ENCODE data around the gene KAZN.

Gene KAZN

DNA sequence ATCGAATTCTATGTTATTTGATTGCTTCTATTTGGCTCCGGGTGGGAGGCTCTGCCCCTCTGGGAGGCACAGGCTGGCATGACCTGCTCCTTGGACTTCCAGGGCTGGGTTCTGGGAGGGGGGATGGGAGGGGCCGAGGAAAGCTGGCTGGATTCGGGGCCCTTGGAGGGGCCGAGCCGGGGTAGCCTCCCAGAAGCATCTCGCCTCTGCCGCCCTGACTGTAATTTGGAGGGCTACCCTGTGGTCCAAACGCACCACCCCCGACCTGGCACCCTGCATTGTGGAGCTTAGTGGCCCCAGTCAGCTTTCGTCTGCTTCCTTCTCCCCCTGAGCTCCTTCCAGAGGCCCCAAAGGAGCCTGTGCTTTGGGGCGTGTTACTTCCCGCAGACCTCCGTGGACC lies 469.7 kb downstream of the KAZN start:
- TF ChIP-seq ZBTB7A (IDR thresholded peaks at IDR 0.05; ENCODE audit: low read depth) = no peak
- no peak for TF ChIP-seq RAD21 (IDR thresholded peaks at IDR 0.05; ENCODE audit: low read depth)
- no peak for TF ChIP-seq EGR1 (IDR thresholded peaks at IDR 0.05)
- TF ChIP-seq EP300 (IDR thresholded peaks at IDR 0.05; ENCODE audit: borderline replicate concordance) = no peak
- no peak for TF ChIP-seq YY1 (IDR thresholded peaks at IDR 0.05; ENCODE audit: low read depth)
- no peak for TF ChIP-seq TAF1 (IDR thresholded peaks at IDR 0.05; ENCODE audit: low read depth)
- TF ChIP-seq, protein P1, sequence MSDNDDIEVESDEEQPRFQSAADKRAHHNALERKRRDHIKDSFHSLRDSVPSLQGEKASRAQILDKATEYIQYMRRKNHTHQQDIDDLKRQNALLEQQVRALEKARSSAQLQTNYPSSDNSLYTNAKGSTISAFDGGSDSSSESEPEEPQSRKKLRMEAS (IDR thresholded peaks at IDR 0.05) = no peak
- TF ChIP-seq FOXM1 (IDR thresholded peaks at IDR 0.05; ENCODE audit: borderline replicate concordance, low read depth) = no peak
- TF ChIP-seq, protein P2, sequence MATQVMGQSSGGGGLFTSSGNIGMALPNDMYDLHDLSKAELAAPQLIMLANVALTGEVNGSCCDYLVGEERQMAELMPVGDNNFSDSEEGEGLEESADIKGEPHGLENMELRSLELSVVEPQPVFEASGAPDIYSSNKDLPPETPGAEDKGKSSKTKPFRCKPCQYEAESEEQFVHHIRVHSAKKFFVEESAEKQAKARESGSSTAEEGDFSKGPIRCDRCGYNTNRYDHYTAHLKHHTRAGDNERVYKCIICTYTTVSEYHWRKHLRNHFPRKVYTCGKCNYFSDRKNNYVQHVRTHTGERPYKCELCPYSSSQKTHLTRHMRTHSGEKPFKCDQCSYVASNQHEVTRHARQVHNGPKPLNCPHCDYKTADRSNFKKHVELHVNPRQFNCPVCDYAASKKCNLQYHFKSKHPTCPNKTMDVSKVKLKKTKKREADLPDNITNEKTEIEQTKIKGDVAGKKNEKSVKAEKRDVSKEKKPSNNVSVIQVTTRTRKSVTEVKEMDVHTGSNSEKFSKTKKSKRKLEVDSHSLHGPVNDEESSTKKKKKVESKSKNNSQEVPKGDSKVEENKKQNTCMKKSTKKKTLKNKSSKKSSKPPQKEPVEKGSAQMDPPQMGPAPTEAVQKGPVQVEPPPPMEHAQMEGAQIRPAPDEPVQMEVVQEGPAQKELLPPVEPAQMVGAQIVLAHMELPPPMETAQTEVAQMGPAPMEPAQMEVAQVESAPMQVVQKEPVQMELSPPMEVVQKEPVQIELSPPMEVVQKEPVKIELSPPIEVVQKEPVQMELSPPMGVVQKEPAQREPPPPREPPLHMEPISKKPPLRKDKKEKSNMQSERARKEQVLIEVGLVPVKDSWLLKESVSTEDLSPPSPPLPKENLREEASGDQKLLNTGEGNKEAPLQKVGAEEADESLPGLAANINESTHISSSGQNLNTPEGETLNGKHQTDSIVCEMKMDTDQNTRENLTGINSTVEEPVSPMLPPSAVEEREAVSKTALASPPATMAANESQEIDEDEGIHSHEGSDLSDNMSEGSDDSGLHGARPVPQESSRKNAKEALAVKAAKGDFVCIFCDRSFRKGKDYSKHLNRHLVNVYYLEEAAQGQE (IDR thresholded peaks at IDR 0.05; ENCODE audit: low read depth) = no peak
- TF ChIP-seq NFIC (IDR thresholded peaks at IDR 0.05) = no peak

DNA sequence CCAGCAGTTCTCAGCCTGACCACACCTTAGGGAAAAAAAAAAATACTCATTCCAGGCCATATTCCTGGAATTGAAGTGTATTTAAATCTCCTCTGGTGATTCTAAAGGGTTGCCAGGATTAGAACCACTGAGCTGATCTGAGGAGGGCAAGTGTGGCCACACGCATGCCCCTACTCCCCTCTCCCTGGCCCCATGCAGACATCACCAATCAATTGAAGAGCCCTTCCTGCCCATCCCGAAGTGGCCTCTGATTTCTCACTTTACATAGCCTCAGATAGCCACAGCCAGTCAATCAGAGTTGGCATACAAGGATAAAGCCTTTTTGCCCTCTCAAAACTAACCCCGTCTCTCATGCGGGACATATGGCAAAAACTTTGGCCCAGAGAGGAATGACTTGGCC lies 470.5 kb downstream of the KAZN start:
- TF ChIP-seq ZBTB7A (IDR thresholded peaks at IDR 0.05; ENCODE audit: low read depth) (no peak), RAD21 (IDR thresholded peaks at IDR 0.05; ENCODE audit: low read depth) (no peak), YY1 (IDR thresholded peaks at IDR 0.05; ENCODE audit: low read depth) (no peak), EGR1 (IDR thresholded peaks at IDR 0.05) (no peak), TCF12 (IDR thresholded peaks at IDR 0.05; ENCODE audit: low read depth) (no peak)
- TF ChIP-seq, protein P1 (IDR thresholded peaks at IDR 0.05) = no peak
- TF ChIP-seq, protein P2 (IDR thresholded peaks at IDR 0.05; ENCODE audit: low read depth) = no peak
- TF ChIP-seq, protein P3, sequence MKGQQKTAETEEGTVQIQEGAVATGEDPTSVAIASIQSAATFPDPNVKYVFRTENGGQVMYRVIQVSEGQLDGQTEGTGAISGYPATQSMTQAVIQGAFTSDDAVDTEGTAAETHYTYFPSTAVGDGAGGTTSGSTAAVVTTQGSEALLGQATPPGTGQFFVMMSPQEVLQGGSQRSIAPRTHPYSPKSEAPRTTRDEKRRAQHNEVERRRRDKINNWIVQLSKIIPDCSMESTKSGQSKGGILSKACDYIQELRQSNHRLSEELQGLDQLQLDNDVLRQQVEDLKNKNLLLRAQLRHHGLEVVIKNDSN (IDR thresholded peaks at IDR 0.05) = no peak

DNA sequence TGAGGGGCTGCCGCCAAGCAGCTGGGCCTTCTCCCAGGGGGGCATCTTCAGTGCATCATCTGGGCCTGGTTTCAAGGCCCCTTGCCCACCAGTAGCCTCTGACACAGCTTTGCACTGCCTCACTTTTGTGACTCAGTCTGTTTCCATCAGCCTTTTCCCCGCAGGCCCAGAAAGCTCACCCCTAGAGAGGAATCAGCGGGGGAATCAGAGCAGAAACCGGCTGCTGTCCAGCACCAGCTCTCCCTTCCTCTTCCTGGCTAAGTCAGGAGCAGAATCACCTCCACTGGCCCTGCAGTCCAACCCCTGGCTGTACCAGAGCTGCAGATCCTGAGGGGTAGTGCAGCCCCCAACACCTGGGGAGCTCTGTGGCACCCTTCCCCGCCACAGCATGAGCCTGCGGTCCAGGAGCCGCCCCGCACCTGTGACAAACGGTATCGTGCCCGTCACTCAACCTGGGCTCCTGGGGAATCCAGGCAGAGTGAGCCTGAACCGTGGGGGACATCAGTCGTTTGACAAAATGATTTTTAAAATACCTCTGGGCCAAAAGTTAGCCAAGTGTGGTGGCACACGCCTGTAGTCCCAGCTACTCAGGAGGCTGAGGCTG lies 471.8 kb downstream of the KAZN start:
- no peak for TF ChIP-seq TEAD4 (IDR thresholded peaks at IDR 0.05)
- no peak for TF ChIP-seq YY1 (IDR thresholded peaks at IDR 0.05; ENCODE audit: low read depth)
- TF ChIP-seq, protein P2 (IDR thresholded peaks at IDR 0.05; ENCODE audit: low read depth) = peak; percentile 59; the same call in 1 of the 2 replicates
- TF ChIP-seq CEBPB (IDR thresholded peaks at IDR 0.05) = no peak
- TF ChIP-seq NFIC (IDR thresholded peaks at IDR 0.05) = no peak

DNA sequence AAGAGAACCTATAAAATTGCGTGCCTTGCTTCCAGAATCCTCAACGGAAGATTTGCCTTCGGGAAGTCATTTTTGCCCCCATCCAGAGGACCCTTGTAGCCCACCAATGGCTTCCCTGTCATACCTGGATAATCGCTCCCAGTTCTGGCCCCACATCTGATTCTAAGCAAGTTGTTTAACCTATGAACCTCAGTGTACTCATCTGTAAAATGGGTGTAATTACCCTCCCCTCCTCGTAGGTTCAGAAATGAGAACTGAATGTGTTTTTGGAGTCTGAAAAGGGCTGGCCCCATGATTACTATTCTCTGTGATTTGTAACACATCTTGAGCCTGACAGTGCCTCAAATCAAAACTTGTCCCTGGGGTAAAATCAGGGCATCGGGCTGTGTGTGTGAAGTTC lies 473.5 kb downstream of the KAZN start:
- TF ChIP-seq RAD21 (IDR thresholded peaks at IDR 0.05; ENCODE audit: low read depth) = no peak
- no peak for TF ChIP-seq EP300 (IDR thresholded peaks at IDR 0.05; ENCODE audit: borderline replicate concordance)

DNA sequence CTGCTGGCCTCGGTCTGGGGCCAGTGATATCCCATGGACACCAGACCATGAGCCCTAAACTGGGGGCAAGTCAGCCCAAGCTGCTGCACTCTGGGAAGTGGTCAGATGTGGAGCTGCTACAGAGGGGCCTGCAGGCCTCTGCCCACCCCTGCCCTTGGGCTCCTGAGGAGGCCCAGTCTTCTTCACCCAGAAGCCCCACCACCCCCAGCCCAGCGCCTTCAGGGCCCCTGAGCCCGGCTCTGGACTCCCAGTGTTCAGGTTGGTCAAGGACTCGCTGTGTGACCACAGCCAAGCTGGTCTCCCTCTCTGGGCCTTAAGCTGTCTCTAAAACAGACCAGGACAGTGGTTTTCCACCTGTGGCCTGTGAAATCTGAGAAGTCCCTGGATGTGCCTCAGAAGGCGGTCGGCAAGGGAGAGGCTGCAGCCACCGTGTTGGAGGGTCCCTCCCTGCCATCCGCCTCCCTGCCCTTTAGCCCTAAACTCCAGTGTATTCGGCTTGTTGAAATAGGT lies 475.4 kb downstream of the KAZN start:
- TF ChIP-seq YY1 (IDR thresholded peaks at IDR 0.05; ENCODE audit: low read depth) = no peak
- no peak for TF ChIP-seq TCF12 (IDR thresholded peaks at IDR 0.05; ENCODE audit: low read depth)

DNA sequence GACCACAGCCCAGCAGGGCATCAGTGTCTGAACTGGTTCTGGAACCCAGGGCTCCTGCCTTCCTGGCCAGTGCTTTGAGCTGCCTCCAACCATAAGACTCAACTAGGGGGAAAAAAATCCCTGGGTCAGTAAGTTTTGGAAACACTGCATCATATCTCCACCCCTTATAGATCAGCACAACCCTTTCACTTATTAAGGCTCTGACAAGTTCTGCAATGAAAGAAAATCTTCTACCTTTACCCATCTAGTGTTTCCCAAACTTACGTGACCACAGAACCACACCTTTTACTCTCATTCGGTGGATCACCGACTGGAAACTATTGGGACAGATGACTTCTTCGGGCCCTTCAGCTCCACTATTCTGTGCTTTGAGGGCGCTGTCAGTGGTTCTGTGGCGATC lies 476.7 kb downstream of the KAZN start:
- TF ChIP-seq, protein P1 (IDR thresholded peaks at IDR 0.05) = no peak
- TF ChIP-seq EGR1 (IDR thresholded peaks at IDR 0.05) = no peak
- TF ChIP-seq, protein P3 (IDR thresholded peaks at IDR 0.05) = no peak
